Measurements from ENCODE around the gene PLPP4.

- no peak for TF ChIP-seq POLR2A (IDR thresholded peaks at IDR 0.05; ENCODE audit: low read depth, low read length)
- TF ChIP-seq EZH2 (IDR thresholded peaks at IDR 0.05; ENCODE audit: borderline replicate concordance, low read depth, low read length, severe bottlenecking): no peak
- no peak for TF ChIP-seq CTCF (IDR thresholded peaks at IDR 0.05; ENCODE audit: extremely low read depth in 1 of 2, insufficient read depth in 1 of 2, low read depth in 1 of 2, low read length in 2 of 2)
- TF ChIP-seq POLR2AphosphoS5 (IDR thresholded peaks at IDR 0.05; ENCODE audit: insufficient read depth, low read depth, low read length): no peak
- no peak for TF ChIP-seq JUN (IDR thresholded peaks at IDR 0.05; ENCODE audit: borderline replicate concordance, insufficient read depth, insufficient read length, low read depth)
- TF ChIP-seq FOS (IDR thresholded peaks at IDR 0.05; ENCODE audit: borderline replicate concordance, insufficient read depth, low read length): no peak
- TF ChIP-seq MYC (IDR thresholded peaks at IDR 0.05; ENCODE audit: low read depth, low read length): no peak
- no peak for TF ChIP-seq MAX (IDR thresholded peaks at IDR 0.05; ENCODE audit: insufficient read depth, insufficient read length)
These were observed 60.2 kb downstream of the PLPP4 start for GRCh38 chr10:120517196-120517595.
